Kidney epithelial cell (primary cell): ENCODE measurements around the gene TIGD1. TPM values are rescaled to one million over a fixed set of nuclear protein-coding genes. Genes with fewer than 3 reads are reported as not detected.

Source experiments
- DNase-seq: peaks from one replicate; pipeline ENCODE4 v3.0.0-alpha.2; 2010; ENCODE audit warnings: low read depth
- H3K27me3 ChIP-seq: 2 replicates; pipeline ENCODE4 v1.6.0; 2011; ENCODE audit warnings: low read length; ENCODE audit not compliant: control insufficient read depth, insufficient read depth
- H3K36me3 ChIP-seq: 2 replicates; pipeline ENCODE4 v1.5.1; 2011; ENCODE audit warnings: low read length; ENCODE audit not compliant: control insufficient read depth, insufficient read depth
- H3K4me3 ChIP-seq: 2 replicates; pipeline ENCODE4 v1.5.1; 2011; ENCODE audit warnings: low read depth, mild to moderate bottlenecking, control low read depth, low read length
- total RNA-seq: library from RNA; depleted of rRNA; stranded (reverse); fragments of >200 nt; gene quantifications from 2 replicates; pipeline ENCODE4 v1.2.3, GENCODE V29; 2015
- TF ChIP-seq, protein P1 (sequence below): IDR thresholded peaks from 2 replicates; pipeline ENCODE4 v1.5.1; 2011; ENCODE audit warnings: mild to moderate bottlenecking, moderate library complexity, low read length, control low read depth, inconsistent platforms; ENCODE audit not compliant: insufficient read depth, poor library complexity, severe bottlenecking

Gene TIGD1
- total RNA-seq, 1 donor from 2014 or later = 2.9 TPM

DNA sequence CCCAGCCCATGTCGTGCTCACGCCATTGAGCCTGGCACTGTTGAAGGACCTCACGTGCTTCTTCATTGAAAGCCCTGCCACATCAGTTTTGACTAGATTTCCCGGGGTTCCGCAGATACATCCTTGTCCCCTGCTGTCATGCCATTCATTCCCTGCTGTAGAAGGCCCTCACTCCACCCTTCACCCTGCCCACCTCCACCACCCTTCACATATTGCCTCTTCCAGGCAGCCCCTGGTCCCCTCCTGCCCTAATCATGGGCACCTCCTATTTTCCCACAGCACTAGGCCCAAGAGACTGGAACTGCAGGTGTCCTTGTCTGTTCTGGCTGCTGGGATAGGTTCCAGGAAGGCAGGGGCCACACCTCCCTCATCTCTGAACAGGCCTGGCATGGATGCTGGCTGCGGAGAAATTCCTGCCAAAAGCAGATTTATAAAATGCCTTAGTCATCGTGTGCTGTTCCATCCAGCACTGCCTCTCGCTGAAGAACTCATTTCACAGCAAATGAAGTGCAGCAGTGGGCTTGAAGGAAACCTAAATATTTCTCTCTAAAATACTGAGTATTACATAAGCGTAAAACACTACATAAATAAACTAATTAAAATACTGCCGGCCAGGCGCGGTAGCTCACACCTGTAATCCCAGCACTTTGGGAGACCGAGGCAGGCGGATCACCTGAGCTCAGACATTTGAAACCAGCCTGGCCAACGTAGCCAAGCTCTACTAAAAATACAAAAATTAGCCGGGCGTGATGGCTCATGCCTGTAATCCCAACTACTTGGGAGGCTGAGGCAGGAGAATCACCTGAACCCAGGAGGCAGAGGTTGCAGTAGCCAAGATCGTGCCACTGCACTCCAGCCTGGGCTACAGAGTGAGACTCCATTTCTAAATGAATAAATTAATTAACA, 38.6 kb upstream of the TIGD1 start:
- DNase-seq = no peak
- H3K36me3 ChIP-seq = no peaks in the 10 kb centered on the region
- TF ChIP-seq, protein P1, sequence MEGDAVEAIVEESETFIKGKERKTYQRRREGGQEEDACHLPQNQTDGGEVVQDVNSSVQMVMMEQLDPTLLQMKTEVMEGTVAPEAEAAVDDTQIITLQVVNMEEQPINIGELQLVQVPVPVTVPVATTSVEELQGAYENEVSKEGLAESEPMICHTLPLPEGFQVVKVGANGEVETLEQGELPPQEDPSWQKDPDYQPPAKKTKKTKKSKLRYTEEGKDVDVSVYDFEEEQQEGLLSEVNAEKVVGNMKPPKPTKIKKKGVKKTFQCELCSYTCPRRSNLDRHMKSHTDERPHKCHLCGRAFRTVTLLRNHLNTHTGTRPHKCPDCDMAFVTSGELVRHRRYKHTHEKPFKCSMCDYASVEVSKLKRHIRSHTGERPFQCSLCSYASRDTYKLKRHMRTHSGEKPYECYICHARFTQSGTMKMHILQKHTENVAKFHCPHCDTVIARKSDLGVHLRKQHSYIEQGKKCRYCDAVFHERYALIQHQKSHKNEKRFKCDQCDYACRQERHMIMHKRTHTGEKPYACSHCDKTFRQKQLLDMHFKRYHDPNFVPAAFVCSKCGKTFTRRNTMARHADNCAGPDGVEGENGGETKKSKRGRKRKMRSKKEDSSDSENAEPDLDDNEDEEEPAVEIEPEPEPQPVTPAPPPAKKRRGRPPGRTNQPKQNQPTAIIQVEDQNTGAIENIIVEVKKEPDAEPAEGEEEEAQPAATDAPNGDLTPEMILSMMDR = no peak
- H3K27me3 ChIP-seq = no peaks in the 10 kb centered on the region
- no peak overlapping the region for H3K4me3 ChIP-seq

DNA sequence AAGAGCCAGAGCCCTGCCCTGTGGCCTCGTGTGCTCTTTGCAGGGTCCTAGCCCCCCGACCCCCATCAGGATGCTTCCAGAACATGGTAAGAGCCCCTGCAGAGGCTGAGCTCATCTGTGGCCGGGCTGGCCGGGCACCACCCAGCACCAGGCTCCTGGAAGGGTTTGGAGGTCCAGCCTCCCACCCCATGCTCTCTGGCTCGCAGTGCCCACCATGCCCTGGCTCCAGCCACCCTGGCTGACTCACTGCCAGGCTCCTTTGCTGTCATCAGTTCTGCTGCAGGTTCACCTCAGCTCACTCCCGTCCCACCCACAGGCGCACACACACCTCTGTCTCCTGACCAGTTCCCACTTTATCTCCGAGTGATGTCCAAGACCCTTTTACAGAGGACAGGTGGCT, 37.7 kb upstream of the TIGD1 start:
- TF ChIP-seq, protein P1 = no peak
- DNase-seq = no peak
- no peak overlapping the region for H3K4me3 ChIP-seq
- H3K27me3 ChIP-seq = no peaks in the 10 kb centered on the region
- H3K36me3 ChIP-seq = no peaks in the 10 kb centered on the region

DNA sequence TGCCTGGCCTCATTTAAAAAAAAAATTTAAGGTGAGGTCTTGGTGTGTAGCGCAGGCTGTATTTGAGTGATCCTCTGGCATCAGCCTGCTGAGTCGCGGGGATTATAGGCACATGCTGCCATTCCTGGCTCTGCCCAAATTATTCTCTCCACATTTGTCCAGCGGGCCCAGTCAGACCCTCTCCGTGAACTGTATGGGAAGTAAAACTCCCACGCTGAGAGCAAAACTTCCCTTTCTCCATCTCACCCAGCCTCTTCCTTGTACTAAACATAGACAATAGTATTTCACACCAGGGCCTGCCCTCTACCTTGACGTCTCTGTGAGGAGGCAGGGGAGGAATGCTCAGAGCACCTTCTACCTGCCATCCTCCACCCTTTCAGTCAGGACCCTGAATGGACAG, 37.2 kb upstream of the TIGD1 start:
- no peaks in the 10 kb centered on the region for H3K36me3 ChIP-seq
- no peak overlapping the region for H3K4me3 ChIP-seq
- TF ChIP-seq, protein P1 = no peak
- no peak for DNase-seq
- no peaks in the 10 kb centered on the region for H3K27me3 ChIP-seq

DNA sequence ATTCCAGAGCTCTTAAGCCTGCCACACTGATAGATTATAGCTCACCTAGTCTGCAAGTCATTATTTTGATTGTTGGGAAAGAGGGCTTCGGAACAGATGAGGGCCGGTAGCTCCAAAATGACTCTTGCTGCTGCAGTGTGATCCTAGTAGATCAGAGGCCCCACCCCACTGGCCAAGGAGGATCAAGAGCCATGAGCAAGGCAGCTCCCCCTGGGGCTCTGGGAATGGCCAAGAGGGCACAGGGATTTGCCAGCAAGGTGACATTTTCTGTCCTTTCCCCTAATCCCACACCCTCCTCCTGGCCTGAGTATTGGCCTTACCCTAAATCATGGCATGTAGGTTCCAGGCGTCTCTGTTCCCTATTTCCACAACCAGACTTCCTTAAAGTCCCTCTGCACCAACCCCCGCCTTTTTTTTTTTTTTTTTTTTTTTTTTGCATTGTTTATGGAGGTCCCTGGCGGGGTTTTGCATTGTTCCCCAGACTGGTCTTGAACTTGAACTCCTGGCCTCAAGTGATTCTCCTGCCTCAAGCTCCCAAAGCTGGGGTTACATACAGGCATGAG, 36.7 kb upstream of the TIGD1 start:
- TF ChIP-seq, protein P1 = no peak
- no peaks in the 10 kb centered on the region for H3K27me3 ChIP-seq
- no peak overlapping the region for H3K4me3 ChIP-seq
- DNase-seq = no peak
- H3K36me3 ChIP-seq = no peaks in the 10 kb centered on the region

DNA sequence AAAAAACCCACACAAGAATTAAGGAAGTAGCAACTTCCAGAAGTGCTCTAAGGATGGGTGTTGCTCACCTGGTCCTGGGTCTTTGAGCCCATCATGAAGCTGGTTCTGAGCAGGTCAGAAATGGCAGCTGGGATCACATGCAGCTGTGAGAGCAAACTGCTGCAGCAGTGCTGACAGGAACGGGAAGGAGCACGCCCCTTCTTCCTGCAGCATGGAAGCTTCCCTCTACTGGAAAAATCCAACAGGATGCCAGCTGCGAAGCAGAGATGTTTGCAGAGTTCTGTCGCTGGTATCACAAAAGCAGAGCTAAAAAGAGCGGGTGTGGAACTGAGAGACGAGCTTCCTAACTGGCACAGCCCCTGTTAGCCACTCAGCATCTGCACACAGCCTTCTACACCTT, 33.9 kb upstream of the TIGD1 start:
- DNase-seq = no peak

More for the DNA sequence above, 33.9 kb upstream of the TIGD1 start:
- Histone ChIP-seq H3K27me3 (no peaks in the 10 kb centered on the region), H3K36me3 (no peaks in the 10 kb centered on the region), H3K4me3 (no peak overlapping the region)
- TF ChIP-seq, protein P1 = no peak
